Measurements from ENCODE around the gene R3HDM4.
"Not testable (repeated sequence)": the region's sequence is repeated elsewhere in the genome, so short reads cannot be mapped to it uniquely, and the experiment has no call there.

R3HDM4 gene
- total RNA-seq: 95.2 to 153 (median 115) reads per million in 4 donors

GRCh38 chr19:913080-913748 is at the start of gene R3HDM4:
Gene R3HDM4, minus strand, starts transcription at chr19:913219. Its CDS starts 62 bp downstream, at chr19:913157.
- peak; percentile 73 to 87 (median 77) for DNase-seq

GRCh38 chr19:961866-962620 is 49.0 kb upstream of the R3HDM4 start:
- DNase-seq: no peak

GRCh38 chr19:960601-960938 is 47.6 kb upstream of the R3HDM4 start:
- no peak for DNase-seq

- no peak for DNase-seq
Observed at GRCh38 chr19:960020-960419, 47.0 kb upstream of the R3HDM4 start.

- no peak for DNase-seq
Observed at GRCh38 chr19:958967-959855, 46.2 kb upstream of the R3HDM4 start.

GRCh38 chr19:957578-957977 is 44.6 kb upstream of the R3HDM4 start:
- not testable (repeated sequence) for DNase-seq

GRCh38 chr19:956766-957440 is 43.9 kb upstream of the R3HDM4 start:
- DNase-seq: no peak

GRCh38 chr19:955803-956765 is 43.1 kb upstream of the R3HDM4 start:
- DNase-seq: no peak

GRCh38 chr19:954672-955494 is 41.9 kb upstream of the R3HDM4 start:
- no peak for DNase-seq

GRCh38 chr19:954272-954671 is 41.3 kb upstream of the R3HDM4 start:
- no peak for DNase-seq

GRCh38 chr19:953445-954271 is 40.6 kb upstream of the R3HDM4 start:
- DNase-seq: no peak

GRCh38 chr19:952680-953444 is 39.8 kb upstream of the R3HDM4 start:
- DNase-seq: no peak

- no peak for DNase-seq
Observed at GRCh38 chr19:952049-952679, 39.1 kb upstream of the R3HDM4 start.

- no peak for DNase-seq
Observed at GRCh38 chr19:950352-951066, 37.5 kb upstream of the R3HDM4 start.

GRCh38 chr19:948842-949496 is 36.0 kb upstream of the R3HDM4 start:
- no peak for DNase-seq

GRCh38 chr19:947707-948539 is 34.9 kb upstream of the R3HDM4 start:
- no peak for DNase-seq

All from T-helper 1 cell (primary cell).